ENCODE results near the gene ACAD10. TPM values are rescaled to one million over a fixed set of nuclear protein-coding genes. Genes with fewer than 3 reads are reported as not detected.
A peak's percentile ranks its signal among the peaks of the same experiment; 100 is the strongest.
"Not testable (repeated sequence)": the region's sequence is repeated elsewhere in the genome, so short reads cannot be mapped to it uniquely, and the experiment has no call there.

Gene ACAD10
- total and polyA plus RNA-seq, 7 donors = 6.0 to 20.2 (median 10.9) TPM

DNA sequence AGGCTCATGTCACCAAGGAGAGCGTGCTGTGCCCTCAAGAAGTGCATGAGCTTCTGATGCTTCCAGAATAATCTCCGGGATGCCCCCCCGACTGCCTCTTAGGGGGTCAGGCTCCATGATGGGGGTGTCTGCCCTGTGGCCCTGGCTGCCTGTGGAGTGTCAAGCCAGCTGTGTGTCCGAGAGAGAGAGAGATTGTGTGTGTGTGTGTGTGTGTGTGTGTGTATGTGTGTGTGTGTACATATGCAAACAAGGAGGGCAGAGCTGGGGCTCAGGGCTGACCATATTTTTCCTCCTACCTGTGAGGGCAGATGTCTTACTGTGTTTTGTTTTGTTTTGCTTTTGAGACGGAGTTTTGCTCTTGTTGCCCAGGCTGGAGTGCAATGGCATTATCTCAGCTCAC is 75.2 kb downstream of the ACAD10 start:
- Histone ChIP-seq H3K9me3 (no peaks in the 10 kb centered on the region), H3K4me3 (no peak overlapping the region), H3K27ac (no peak overlapping the region), H3K27me3 (ENCODE audit: insufficient read depth in 3 of 3, low read length in 2 of 3) (no peaks in the 10 kb centered on the region), H3K36me3 (ENCODE audit: insufficient read depth in 1 of 2, low read depth in 1 of 2) (peaks cover 2 to 7% of the 10 kb centered on the region in 2 donors), H3K4me1 (peaks cover 22% of the 10 kb centered on the region)
- intact Hi-C loops (cut with DNase I) = no loop called here
- WGBS, 3 donors = 74 to 87% (median 84%) methylated on average over 5 of the region's 5 CpGs
- peak in 1 of 2 donors; percentile 13 for DNase-seq
- TF ChIP-seq, protein P1, sequence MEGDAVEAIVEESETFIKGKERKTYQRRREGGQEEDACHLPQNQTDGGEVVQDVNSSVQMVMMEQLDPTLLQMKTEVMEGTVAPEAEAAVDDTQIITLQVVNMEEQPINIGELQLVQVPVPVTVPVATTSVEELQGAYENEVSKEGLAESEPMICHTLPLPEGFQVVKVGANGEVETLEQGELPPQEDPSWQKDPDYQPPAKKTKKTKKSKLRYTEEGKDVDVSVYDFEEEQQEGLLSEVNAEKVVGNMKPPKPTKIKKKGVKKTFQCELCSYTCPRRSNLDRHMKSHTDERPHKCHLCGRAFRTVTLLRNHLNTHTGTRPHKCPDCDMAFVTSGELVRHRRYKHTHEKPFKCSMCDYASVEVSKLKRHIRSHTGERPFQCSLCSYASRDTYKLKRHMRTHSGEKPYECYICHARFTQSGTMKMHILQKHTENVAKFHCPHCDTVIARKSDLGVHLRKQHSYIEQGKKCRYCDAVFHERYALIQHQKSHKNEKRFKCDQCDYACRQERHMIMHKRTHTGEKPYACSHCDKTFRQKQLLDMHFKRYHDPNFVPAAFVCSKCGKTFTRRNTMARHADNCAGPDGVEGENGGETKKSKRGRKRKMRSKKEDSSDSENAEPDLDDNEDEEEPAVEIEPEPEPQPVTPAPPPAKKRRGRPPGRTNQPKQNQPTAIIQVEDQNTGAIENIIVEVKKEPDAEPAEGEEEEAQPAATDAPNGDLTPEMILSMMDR (IDR thresholded peaks at IDR 0.05) = no peak
- no peak for ATAC-seq

DNA sequence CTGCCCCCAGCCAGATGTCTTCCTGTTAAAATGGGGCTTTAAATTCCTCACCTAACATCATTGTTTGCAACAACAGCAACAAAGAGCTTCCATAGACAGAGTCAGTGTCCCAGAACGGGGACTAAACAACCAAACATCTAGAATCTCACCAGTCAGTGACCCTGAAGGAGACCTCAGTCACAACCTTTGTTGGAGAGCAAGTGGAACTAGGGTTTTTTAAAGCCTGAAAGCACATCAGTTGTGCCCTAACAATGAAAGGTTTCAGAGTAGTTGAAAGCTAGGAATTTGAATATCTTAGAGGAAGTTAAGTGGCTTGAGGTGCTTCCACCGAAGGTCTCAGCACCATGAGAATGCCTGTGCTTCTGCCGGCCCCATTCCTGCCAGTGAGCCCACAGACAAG is 75.9 kb downstream of the ACAD10 start:
- no peak overlapping the region for H3K27ac ChIP-seq
- peaks cover 0 to 1% of the 10 kb centered on the region in 2 donors for H3K36me3 ChIP-seq (ENCODE audit: insufficient read depth in 1 of 2, low read depth in 1 of 2)
- ATAC-seq (no peak), DNase-seq (no peak)
- WGBS, 3 donors = 58 to 66% (median 58%) methylated on average over 3 of the region's 3 CpGs
- TF ChIP-seq, protein P1 (IDR thresholded peaks at IDR 0.05) = no peak
- no peaks in the 10 kb centered on the region for H3K27me3 ChIP-seq (ENCODE audit: insufficient read depth in 3 of 3, low read length in 2 of 3)
- no peak overlapping the region for H3K4me3 ChIP-seq
- peaks cover 21% of the 10 kb centered on the region for H3K4me1 ChIP-seq
- no peaks in the 10 kb centered on the region for H3K9me3 ChIP-seq
- intact Hi-C loops (cut with DNase I) = no loop called here

- WGBS, 3 donors = 47 to 55% (median 48%) methylated on average over 10 of the region's 10 CpGs
- H3K27me3 ChIP-seq (ENCODE audit: insufficient read depth in 3 of 3, low read length in 2 of 3); DNase-seq; H3K36me3 ChIP-seq (ENCODE audit: insufficient read depth in 1 of 2, low read depth in 1 of 2); H3K4me1 ChIP-seq; intact Hi-C loops (cut with DNase I); H3K27ac ChIP-seq; H3K4me3 ChIP-seq; ATAC-seq; H3K9me3 ChIP-seq: not testable (repeated sequence)
These were observed 77.7 kb downstream of the ACAD10 start for GRCh38 chr12:111763552-111763951.

DNA sequence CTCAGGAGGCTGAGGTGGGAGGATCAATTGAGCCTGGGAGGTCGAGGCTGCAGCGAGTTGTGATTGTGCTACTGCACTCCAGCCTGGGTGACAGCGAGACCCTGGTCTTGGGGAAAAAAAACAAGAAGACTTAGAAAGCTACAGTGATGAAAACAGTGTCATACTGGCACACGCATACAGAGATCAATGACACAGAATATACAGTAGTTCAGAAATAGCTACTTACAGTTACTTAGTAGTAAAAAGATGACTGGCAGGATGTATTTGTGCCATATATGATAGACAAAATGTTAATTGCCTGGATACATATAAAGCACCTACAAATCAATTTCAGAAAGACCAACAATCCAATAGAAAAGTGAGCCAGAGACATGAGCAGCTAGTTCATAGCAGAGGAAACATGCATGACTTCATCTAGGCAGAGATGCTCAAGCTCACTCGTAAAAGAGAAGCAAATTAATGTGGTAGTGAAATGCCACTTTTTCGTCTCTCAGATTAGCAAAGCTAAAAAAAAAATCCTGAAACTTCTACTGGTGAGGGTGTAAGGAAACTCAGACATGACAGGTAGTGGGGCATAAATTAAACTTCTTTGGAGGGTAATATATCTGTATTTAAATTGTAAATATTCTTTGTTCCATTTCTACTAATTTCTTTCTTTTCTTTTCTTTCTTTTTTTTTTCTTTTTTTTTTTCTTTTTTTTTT is 78.4 kb downstream of the ACAD10 start:
- Histone ChIP-seq H3K4me1 (peaks cover 6% of the 10 kb centered on the region), H3K27me3 (ENCODE audit: insufficient read depth in 3 of 3, low read length in 2 of 3) (no peaks in the 10 kb centered on the region), H3K9me3 (no peaks in the 10 kb centered on the region), H3K4me3 (no peak overlapping the region), H3K27ac (no peak overlapping the region), H3K36me3 (ENCODE audit: insufficient read depth in 1 of 2, low read depth in 1 of 2) (no peaks in the 10 kb centered on the region)
- intact Hi-C loops (cut with DNase I) = no loop called here
- ATAC-seq = no peak
- TF ChIP-seq, protein P1 (IDR thresholded peaks at IDR 0.05) = no peak
- WGBS, 3 donors = 56 to 65% (median 59%) methylated on average over 6 of the region's 6 CpGs
- no peak for DNase-seq

DNA sequence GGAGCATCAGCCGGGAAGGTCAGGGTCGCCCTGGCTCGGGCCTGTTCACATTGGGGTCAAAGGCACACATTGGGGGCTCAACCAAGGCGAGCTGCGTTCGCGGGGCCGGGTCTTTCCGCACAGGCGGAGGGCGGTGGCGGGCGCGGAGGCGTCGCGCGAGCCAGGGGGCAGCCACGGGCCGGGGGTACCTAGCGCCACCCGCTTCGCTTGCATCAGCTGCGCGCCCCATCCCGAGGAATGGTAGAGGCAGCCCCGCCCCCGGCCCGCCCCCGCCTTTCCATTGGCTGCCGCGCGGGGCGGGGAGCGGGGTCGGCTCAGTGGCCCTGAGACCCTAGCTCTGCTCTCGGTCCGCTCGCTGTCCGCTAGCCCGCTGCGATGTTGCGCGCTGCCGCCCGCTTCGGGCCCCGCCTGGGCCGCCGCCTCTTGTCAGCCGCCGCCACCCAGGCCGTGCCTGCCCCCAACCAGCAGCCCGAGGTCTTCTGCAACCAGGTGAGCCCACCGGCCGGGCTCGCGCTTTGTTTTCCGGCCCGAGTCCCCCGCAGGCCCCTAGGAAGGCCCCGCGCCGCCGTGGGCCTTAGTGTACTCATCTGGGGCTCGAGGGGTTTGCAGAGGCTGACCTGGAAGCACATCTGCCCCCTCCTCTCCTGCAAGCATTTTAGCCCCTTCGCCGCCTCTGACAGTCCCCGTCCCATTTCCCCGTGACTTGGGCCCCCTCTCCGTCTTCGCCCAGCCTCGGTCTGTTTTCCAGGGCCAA is 80.9 kb downstream of the ACAD10 start, which contains the start of gene ALDH2:
TSS of gene ALDH2 (plus strand) at position 326 of the 754 bp plus-strand sequence. CDS start at position 376, 50 bp downstream.
- Histone ChIP-seq H3K36me3 (ENCODE audit: insufficient read depth in 1 of 2, low read depth in 1 of 2) (no peaks in the 10 kb centered on the region), H3K9me3 (no peaks in the 10 kb centered on the region), H3K4me1 (peaks cover 6% of the 10 kb centered on the region), H3K4me3 (peak within 1 kb of the TSS; percentile 96), H3K27ac (peak within 1 kb of the TSS; percentile 80), H3K27me3 (ENCODE audit: insufficient read depth in 3 of 3, low read length in 2 of 3) (no peaks in the 10 kb centered on the region)
- ATAC-seq (peak; percentile 87 to 94 (median 92)), DNase-seq (peak; percentile 79 to 85)
- WGBS, 3 donors = 0 to 1% (median 1%) methylated on average over 41 to 73 of the region's 73 CpGs
- TF ChIP-seq, protein P1 (IDR thresholded peaks at IDR 0.05) = no peak
- intact Hi-C loops (cut with DNase I) = no loop called here

Measured in psoas muscle (tissue), 8 donors.